Measurements from ENCODE around the gene ALDH1L1. TPM values are rescaled to one million over a fixed set of nuclear protein-coding genes. Genes with fewer than 3 reads are reported as not detected.

ALDH1L1 gene
- total and polyA plus RNA-seq, 2 of the 13 experiments (the other 11 are each of a cell fraction or from before 2014, with no cell fraction given): 11.2 to 28.7 TPM

- no peak for TF ChIP-seq CBFB (CRISPR knock-in tag; IDR thresholded peaks at IDR 0.05)
- no peak for TF ChIP-seq ETV6 (CRISPR knock-in tag; conservative IDR thresholded peaks at IDR 0.05)
- no peak for TF ChIP-seq KLF13 (CRISPR knock-in tag; IDR thresholded peaks at IDR 0.05)
- no peak for TF ChIP-seq ZNF558 (CRISPR knock-in tag; IDR thresholded peaks at IDR 0.05; ENCODE audit: borderline replicate concordance)
- TF ChIP-seq ZNF670 (CRISPR knock-in tag; IDR thresholded peaks at IDR 0.05; ENCODE audit: borderline replicate concordance): no peak
- no peak for TF ChIP-seq NKX3-1 (CRISPR knock-in tag; IDR thresholded peaks at IDR 0.05)
- no peak for TF ChIP-seq HHEX (CRISPR knock-in tag; IDR thresholded peaks at IDR 0.05)
- TF ChIP-seq ZC3H13 (CRISPR knock-in tag; IDR thresholded peaks at IDR 0.05): no peak
- no peak for TF ChIP-seq ZSCAN30 (CRISPR knock-in tag; IDR thresholded peaks at IDR 0.05)
- TF ChIP-seq ZNF230 (CRISPR knock-in tag; IDR thresholded peaks at IDR 0.05): no peak
- TF ChIP-seq REXO4 (CRISPR knock-in tag; IDR thresholded peaks at IDR 0.05; ENCODE audit: borderline replicate concordance): no peak
- TF ChIP-seq BCL6 (CRISPR knock-in tag; IDR thresholded peaks at IDR 0.05): peak; percentile 49; the same call in 1 of the 2 replicates
- TF ChIP-seq CAMTA2 (CRISPR knock-in tag; IDR thresholded peaks at IDR 0.05; ENCODE audit: borderline replicate concordance): no peak
- no peak for TF ChIP-seq CENPX (CRISPR knock-in tag; IDR thresholded peaks at IDR 0.05)
- TF ChIP-seq ARID5B (CRISPR knock-in tag; IDR thresholded peaks at IDR 0.05): peak; percentile 79
- TF ChIP-seq ZBTB8A (CRISPR knock-in tag; IDR thresholded peaks at IDR 0.05; ENCODE audit: borderline replicate concordance, low read depth): no peak
- TF ChIP-seq KLF12 (CRISPR knock-in tag; IDR thresholded peaks at IDR 0.05; ENCODE audit: borderline replicate concordance): 0 out of 2 replicates have a peak, but pooled peaks have one; percentile 39
- no peak for TF ChIP-seq SRF (IDR thresholded peaks at IDR 0.05; ENCODE audit: low read depth, low read length)
- no peak for TF ChIP-seq ZNF317 (CRISPR knock-in tag; IDR thresholded peaks at IDR 0.05)
- TF ChIP-seq, protein P1, sequence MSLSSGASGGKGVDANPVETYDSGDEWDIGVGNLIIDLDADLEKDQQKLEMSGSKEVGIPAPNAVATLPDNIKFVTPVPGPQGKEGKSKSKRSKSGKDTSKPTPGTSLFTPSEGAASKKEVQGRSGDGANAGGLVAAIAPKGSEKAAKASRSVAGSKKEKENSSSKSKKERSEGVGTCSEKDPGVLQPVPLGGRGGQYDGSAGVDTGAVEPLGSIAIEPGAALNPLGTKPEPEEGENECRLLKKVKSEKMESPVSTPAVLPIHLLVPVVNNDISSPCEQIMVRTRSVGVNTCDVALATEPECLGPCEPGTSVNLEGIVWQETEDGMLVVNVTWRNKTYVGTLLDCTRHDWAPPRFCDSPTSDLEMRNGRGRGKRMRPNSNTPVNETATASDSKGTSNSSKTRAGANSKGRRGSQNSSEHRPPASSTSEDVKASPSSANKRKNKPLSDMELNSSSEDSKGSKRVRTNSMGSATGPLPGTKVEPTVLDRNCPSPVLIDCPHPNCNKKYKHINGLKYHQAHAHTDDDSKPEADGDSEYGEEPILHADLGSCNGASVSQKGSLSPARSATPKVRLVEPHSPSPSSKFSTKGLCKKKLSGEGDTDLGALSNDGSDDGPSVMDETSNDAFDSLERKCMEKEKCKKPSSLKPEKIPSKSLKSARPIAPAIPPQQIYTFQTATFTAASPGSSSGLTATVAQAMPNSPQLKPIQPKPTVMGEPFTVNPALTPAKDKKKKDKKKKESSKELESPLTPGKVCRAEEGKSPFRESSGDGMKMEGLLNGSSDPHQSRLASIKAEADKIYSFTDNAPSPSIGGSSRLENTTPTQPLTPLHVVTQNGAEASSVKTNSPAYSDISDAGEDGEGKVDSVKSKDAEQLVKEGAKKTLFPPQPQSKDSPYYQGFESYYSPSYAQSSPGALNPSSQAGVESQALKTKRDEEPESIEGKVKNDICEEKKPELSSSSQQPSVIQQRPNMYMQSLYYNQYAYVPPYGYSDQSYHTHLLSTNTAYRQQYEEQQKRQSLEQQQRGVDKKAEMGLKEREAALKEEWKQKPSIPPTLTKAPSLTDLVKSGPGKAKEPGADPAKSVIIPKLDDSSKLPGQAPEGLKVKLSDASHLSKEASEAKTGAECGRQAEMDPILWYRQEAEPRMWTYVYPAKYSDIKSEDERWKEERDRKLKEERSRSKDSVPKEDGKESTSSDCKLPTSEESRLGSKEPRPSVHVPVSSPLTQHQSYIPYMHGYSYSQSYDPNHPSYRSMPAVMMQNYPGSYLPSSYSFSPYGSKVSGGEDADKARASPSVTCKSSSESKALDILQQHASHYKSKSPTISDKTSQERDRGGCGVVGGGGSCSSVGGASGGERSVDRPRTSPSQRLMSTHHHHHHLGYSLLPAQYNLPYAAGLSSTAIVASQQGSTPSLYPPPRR (CRISPR knock-in tag; IDR thresholded peaks at IDR 0.05; ENCODE audit: borderline replicate concordance): 0 out of 2 replicates have a peak, but pooled peaks have one; percentile 30
- TF ChIP-seq ZBTB26 (CRISPR knock-in tag; IDR thresholded peaks at IDR 0.05; ENCODE audit: borderline replicate concordance): no peak
Observed at GRCh38 chr3:126056681-126057500, 123.5 kb downstream of the ALDH1L1 start (continued).

Measured in HepG2 (cell line).